Measurements from ENCODE around the gene OR2F2.

Gene OR2F2

DNA sequence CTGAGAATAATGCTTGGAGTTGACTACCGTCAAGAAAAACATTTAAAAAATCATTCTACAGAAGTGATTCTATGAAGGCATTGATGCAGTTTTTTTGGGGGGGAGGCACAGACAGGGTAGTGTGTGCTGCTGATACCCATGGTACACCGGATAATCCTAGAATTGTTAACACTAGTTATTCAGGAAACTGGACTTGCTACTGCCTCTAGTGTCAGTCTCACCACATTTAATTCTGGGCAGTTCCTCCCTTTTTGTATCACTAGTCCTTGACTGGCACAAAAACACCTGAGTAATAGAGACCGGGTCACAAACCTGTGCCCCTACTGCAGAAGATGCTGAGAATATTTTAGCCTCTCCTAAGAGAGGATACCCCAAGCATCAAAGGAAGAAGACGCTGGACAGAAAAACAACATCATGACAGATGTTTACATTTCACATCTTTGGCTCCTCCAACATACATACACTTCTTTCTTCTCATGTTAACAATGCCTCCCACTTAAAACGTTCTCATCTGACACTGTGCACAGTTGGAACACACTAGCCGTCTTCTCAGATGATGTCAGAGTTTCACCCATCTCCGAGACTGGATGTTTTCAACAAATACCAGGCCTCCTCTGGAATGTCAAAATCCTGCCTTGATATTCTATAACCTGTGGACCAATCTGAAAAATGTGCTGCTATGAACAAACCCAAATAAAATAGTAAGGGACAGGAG lies 19.9 kb upstream of the OR2F2 start:
- H2AFZ ChIP-seq (ENCODE audit: low read length, unreplicated experiment): no peak overlapping the region
- H3K79me2 ChIP-seq (ENCODE audit: control insufficient read depth, insufficient read depth, low read length, unreplicated experiment): no peaks in the 10 kb centered on the region

DNA sequence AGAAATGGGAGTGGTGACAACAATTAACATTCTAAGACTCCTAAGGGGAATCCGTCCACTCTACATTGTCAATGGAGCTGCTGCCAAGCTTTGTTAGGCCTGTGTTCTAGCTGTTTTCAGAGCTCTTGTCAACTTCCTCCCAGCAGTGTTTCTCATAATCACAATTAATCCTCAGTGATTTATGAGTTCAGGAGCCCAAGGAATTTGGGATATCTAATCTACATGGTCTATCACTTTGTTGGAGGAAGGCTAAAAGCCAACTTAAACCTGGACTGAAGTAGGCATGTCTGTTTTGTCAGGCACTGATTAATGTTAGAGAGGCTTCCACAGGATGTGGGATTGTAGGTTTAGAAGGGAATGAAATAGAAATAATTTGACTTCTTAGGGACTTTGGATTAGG lies 10.2 kb upstream of the OR2F2 start:
- no peaks in the 10 kb centered on the region for H3K36me3 ChIP-seq (ENCODE audit: insufficient read depth, low read length)
- H3K4me1 ChIP-seq (ENCODE audit: control insufficient read depth, insufficient read depth, low read length, unreplicated experiment): no peaks in the 10 kb centered on the region
- no peak overlapping the region for H2AFZ ChIP-seq (ENCODE audit: low read length, unreplicated experiment)
- no peak overlapping the region for H3K4me3 ChIP-seq (ENCODE audit: low read depth, low read length)
- H3K79me2 ChIP-seq (ENCODE audit: control insufficient read depth, insufficient read depth, low read length, unreplicated experiment): no peaks in the 10 kb centered on the region
- no peak overlapping the region for H3K27ac ChIP-seq (ENCODE audit: low read depth, low read length)
- peaks cover 9% of the 10 kb centered on the region; the same call in 1 of the 2 replicates for H3K27me3 ChIP-seq (ENCODE audit: insufficient read depth, low read length)

More for the DNA sequence above, 19.9 kb upstream of the OR2F2 start:
- H3K4me1 ChIP-seq (ENCODE audit: control insufficient read depth, insufficient read depth, low read length, unreplicated experiment): no peaks in the 10 kb centered on the region
- no peak overlapping the region for H3K27ac ChIP-seq (ENCODE audit: low read depth, low read length)
- no peak overlapping the region for H3K4me3 ChIP-seq (ENCODE audit: low read depth, low read length)
- H3K27me3 ChIP-seq (ENCODE audit: insufficient read depth, low read length): peaks cover 2% of the 10 kb centered on the region; the same call in 1 of the 2 replicates
- H3K36me3 ChIP-seq (ENCODE audit: insufficient read depth, low read length): no peaks in the 10 kb centered on the region

DNA sequence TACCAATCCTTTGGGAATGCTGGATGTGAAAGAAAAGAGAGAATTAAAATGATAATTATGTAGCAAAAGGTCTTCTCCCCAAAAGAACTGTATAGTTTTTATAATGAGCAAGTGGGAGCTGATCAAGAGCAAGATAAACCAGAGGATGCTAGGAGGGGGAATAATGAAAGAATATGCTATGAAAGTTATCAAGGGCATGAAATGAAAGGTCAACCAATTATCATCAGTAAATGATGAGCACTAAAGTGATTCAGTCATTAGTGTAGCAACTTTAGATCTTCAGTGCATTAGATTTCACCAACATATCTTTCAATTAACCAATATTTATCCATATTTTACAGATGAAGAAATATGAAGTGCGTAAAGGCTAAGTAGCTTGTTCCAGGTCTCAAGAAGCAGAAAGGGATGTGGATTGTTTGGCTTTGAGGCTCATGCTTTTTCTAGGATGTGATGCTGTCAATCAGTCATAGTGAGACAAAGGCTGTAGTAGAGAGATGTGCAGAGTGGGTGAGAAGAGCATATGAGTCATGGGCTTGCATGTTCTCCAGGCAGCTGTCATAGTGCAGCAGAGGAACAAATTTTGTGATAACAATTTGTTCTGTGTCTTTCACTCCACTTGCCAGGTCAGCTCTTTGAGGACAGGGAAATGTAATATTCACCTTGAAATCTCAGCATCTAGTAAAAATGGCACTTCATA lies 5.7 kb upstream of the OR2F2 start:
- no peak overlapping the region for H3K27ac ChIP-seq (ENCODE audit: low read depth, low read length)
- peaks cover 3% of the 10 kb centered on the region for H3K4me1 ChIP-seq (ENCODE audit: control insufficient read depth, insufficient read depth, low read length, unreplicated experiment)
- H2AFZ ChIP-seq (ENCODE audit: low read length, unreplicated experiment): no peak overlapping the region
- H3K36me3 ChIP-seq (ENCODE audit: insufficient read depth, low read length): no peaks in the 10 kb centered on the region
- no peaks in the 10 kb centered on the region for H3K79me2 ChIP-seq (ENCODE audit: control insufficient read depth, insufficient read depth, low read length, unreplicated experiment)
- no peak overlapping the region for H3K4me3 ChIP-seq (ENCODE audit: low read depth, low read length)
- no peaks in the 10 kb centered on the region for H3K27me3 ChIP-seq (ENCODE audit: insufficient read depth, low read length)

DNA sequence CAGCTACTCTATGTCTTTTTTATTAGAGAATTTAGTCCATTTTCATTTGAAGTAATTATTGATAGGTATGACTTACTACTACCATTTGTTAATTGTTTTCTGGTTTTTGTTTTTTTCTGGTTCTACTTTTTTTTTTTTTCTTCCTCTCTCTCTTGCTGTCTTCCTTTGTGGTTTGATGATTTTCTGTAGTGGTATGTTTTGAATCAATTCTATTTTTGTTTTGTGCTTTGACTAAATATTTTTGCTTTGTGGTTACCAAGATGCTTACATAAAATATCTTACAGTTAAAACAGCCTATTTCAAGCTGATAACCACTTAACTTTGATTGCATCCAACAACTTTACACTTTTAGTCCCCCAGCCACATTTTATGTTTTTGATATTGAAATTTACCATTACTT lies 3.3 kb upstream of the OR2F2 start:
- Histone ChIP-seq H3K27ac (ENCODE audit: low read depth, low read length) (no peak overlapping the region), H3K27me3 (ENCODE audit: insufficient read depth, low read length) (no peaks in the 10 kb centered on the region), H3K36me3 (ENCODE audit: insufficient read depth, low read length) (no peaks in the 10 kb centered on the region), H3K4me3 (ENCODE audit: low read depth, low read length) (no peak overlapping the region), H3K79me2 (ENCODE audit: control insufficient read depth, insufficient read depth, low read length, unreplicated experiment) (no peaks in the 10 kb centered on the region), H2AFZ (ENCODE audit: low read length, unreplicated experiment) (no peak overlapping the region), H3K4me1 (ENCODE audit: control insufficient read depth, insufficient read depth, low read length, unreplicated experiment) (peaks cover 23% of the 10 kb centered on the region)

DNA sequence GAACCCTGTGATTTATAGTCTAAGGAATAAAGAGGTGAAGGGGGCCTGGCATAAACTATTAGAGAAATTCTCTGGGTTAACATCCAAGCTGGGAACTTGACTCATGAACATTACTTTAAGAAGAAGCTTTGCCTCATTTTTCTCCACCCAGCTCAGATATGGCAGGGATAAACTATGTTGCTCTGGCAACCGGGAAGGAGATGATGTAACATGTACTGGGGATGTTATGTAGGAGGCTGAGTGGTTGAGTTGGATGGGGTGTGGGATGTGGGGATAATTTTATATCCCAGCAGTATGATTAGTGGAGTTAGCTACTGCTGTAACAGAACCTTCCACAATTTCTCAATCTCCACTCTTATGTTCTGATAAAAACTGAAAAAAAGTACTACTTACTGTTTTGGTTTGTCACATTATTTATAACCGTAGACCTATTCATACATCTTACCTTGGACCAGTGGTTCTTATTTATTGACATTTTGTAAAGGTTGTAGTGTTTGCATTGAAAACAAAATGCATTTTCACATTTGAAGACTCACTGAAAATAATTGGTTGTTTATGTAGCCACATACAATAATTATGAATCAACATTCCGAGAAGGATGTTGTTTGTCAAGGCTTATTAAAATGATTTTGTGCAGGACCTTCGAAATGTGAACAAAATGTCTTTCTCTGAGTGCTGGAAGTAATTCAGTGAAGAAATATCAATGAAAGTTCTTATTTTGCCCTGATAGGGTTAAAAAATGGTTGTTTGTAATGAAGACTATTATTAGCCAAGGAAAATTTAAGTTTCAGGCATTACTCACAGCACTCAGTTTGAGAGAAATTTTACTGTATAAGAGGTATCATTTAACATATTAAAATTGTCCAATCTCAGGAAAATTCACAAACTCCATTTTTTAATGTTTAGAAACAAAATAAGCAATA lies 1.3 kb downstream of the OR2F2 start:
- H3K4me3 ChIP-seq (ENCODE audit: low read depth, low read length): no peak overlapping the region
- no peak overlapping the region for H2AFZ ChIP-seq (ENCODE audit: low read length, unreplicated experiment)
- H3K36me3 ChIP-seq (ENCODE audit: insufficient read depth, low read length): no peaks in the 10 kb centered on the region
- no peaks in the 10 kb centered on the region for H3K27me3 ChIP-seq (ENCODE audit: insufficient read depth, low read length)
- peak overlapping the region; percentile 61 for H3K27ac ChIP-seq (ENCODE audit: low read depth, low read length)
- peaks cover 24% of the 10 kb centered on the region for H3K4me1 ChIP-seq (ENCODE audit: control insufficient read depth, insufficient read depth, low read length, unreplicated experiment)
- no peaks in the 10 kb centered on the region for H3K79me2 ChIP-seq (ENCODE audit: control insufficient read depth, insufficient read depth, low read length, unreplicated experiment)

DNA sequence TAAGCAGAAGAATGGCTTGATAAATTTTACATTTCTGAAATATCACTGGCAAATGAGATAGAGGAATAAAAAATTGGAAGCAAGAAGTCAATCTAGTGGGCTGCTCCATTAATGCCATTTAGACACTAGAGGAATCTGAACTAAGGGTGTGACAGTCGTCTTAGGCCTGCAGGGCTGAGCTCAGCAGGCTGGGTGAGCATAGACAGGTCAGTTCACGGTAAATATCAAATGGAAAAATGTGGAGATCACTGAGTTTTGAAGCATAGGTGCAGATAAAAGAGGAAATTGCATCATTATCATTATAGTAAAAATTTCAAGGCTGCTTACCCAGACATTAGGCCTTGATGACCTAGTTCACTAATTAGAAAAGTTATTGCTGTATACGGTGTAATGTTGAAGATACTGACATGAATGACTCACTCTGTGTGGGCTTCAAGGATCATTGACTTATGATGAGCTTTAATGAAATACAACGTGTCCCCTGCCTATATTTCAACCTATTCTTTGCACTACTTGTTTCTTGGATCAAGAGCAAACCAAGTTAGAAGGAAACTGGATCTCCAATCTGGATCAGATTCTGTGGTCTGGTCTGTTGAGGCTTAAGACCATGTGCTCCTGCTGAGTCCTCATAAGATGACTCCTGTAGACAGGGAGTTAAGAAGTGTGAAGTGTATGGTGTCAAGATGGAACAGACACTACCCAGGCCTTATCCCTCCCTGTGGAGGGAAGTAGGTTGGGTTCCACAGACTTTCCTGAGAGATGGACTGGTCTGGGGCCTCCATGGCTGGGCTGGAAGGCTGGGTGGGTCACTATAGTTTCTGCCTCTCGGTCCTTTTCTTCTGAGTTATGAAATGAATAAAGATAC lies 3.6 kb downstream of the OR2F2 start:
- no peak overlapping the region for H2AFZ ChIP-seq (ENCODE audit: low read length, unreplicated experiment)
- no peak overlapping the region for H3K4me3 ChIP-seq (ENCODE audit: low read depth, low read length)
- H3K79me2 ChIP-seq (ENCODE audit: control insufficient read depth, insufficient read depth, low read length, unreplicated experiment): no peaks in the 10 kb centered on the region
- H3K36me3 ChIP-seq (ENCODE audit: insufficient read depth, low read length): no peaks in the 10 kb centered on the region
- peaks cover 24% of the 10 kb centered on the region for H3K4me1 ChIP-seq (ENCODE audit: control insufficient read depth, insufficient read depth, low read length, unreplicated experiment)
- H3K27ac ChIP-seq (ENCODE audit: low read depth, low read length): no peak overlapping the region
- H3K27me3 ChIP-seq (ENCODE audit: insufficient read depth, low read length): no peaks in the 10 kb centered on the region

DNA sequence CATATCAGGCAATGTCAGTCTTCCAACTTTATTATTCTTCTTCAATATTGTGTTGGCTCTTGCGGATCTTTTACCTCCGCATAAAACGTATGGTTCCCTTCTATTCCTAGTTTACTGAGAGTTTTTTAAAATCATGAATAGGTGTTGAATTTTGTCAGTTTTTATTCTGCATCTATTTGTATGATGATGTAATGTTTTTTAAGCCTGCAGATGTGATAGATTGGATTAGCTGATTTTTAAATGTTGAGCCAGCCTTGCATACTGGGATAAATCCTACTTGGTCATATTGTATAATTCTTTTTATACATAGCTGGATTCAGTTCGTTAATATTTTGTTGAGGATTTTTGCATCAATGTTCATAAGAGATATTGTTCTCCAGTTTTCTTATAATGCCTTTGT lies 10.4 kb downstream of the OR2F2 start:
- Histone ChIP-seq H3K27me3 (ENCODE audit: insufficient read depth, low read length) (no peaks in the 10 kb centered on the region), H3K27ac (ENCODE audit: low read depth, low read length) (no peak overlapping the region), H3K36me3 (ENCODE audit: insufficient read depth, low read length) (no peaks in the 10 kb centered on the region), H2AFZ (ENCODE audit: low read length, unreplicated experiment) (no peak overlapping the region), H3K4me3 (ENCODE audit: low read depth, low read length) (no peak overlapping the region), H3K79me2 (ENCODE audit: control insufficient read depth, insufficient read depth, low read length, unreplicated experiment) (no peaks in the 10 kb centered on the region), H3K4me1 (ENCODE audit: control insufficient read depth, insufficient read depth, low read length, unreplicated experiment) (no peaks in the 10 kb centered on the region)

DNA sequence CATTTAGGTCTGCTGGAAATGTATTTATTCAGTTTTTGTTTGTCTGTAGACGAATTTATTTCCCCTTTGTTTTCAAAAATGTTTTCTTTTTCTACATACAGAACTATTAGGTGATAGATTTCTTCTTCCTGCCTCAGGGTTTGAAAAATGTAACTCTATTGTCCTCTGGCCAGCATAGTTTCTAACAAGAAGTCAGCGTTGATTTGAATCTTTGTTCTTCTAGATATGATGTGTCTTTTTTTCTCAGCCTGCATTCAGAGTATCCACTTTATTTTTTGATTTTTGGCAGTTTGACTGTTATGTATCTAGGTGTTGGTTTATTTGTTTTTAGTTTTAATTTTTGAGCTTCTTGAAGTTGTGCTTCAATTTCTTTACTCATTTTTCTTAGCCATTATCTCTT lies 12.1 kb downstream of the OR2F2 start:
- Histone ChIP-seq H3K79me2 (ENCODE audit: control insufficient read depth, insufficient read depth, low read length, unreplicated experiment) (no peaks in the 10 kb centered on the region), H3K27me3 (ENCODE audit: insufficient read depth, low read length) (no peaks in the 10 kb centered on the region), H3K4me1 (ENCODE audit: control insufficient read depth, insufficient read depth, low read length, unreplicated experiment) (no peaks in the 10 kb centered on the region), H3K36me3 (ENCODE audit: insufficient read depth, low read length) (no peaks in the 10 kb centered on the region), H3K27ac (ENCODE audit: low read depth, low read length) (no peak overlapping the region), H3K4me3 (ENCODE audit: low read depth, low read length) (no peak overlapping the region), H2AFZ (ENCODE audit: low read length, unreplicated experiment) (no peak overlapping the region)

DNA sequence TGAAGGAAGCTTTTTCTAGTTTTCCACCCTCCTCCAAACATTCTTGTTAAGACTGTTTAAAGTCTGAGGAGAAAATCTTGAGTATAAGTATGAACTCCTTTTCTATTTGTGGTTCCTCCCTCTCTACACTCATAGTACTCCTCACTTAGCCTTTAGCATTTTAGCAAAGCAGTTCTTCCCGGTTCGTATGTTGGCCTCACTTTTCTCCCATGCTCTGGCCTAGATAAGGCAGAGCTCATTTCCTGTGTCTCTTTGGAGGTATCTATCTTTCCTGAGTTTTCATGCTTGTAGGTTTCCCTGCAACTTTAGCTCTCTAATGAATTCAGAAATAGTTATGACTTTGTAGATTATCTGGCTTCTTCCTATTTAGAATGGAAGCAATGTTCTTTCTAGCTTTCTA lies 13.7 kb downstream of the OR2F2 start:
- no peaks in the 10 kb centered on the region for H3K36me3 ChIP-seq (ENCODE audit: insufficient read depth, low read length)
- no peak overlapping the region for H2AFZ ChIP-seq (ENCODE audit: low read length, unreplicated experiment)
- no peak overlapping the region for H3K4me3 ChIP-seq (ENCODE audit: low read depth, low read length)
- no peaks in the 10 kb centered on the region for H3K27me3 ChIP-seq (ENCODE audit: insufficient read depth, low read length)
- no peaks in the 10 kb centered on the region for H3K79me2 ChIP-seq (ENCODE audit: control insufficient read depth, insufficient read depth, low read length, unreplicated experiment)
- no peak overlapping the region for H3K27ac ChIP-seq (ENCODE audit: low read depth, low read length)
- H3K4me1 ChIP-seq (ENCODE audit: control insufficient read depth, insufficient read depth, low read length, unreplicated experiment): no peaks in the 10 kb centered on the region

DNA sequence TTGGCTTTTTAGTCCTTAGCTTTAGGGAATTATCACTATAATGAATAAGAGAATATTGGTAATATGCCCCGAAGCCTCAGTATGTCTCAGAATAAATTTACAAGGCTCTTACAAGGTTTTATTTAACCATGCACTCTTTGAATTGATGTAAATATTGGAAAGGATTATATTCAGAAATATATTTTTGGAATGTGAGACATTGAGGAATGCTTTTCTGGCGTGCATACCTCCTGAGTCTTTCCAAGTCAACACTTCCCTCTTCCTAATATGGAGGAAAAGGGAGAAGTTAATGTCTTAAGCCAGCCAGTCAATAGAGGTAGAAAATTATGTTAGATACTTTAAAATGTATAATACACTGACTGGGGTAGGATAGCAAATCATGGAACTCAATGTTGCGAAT lies 18.4 kb downstream of the OR2F2 start:
- Histone ChIP-seq H3K27me3 (ENCODE audit: insufficient read depth, low read length) (no peaks in the 10 kb centered on the region), H3K4me3 (ENCODE audit: low read depth, low read length) (no peak overlapping the region), H2AFZ (ENCODE audit: low read length, unreplicated experiment) (no peak overlapping the region), H3K79me2 (ENCODE audit: control insufficient read depth, insufficient read depth, low read length, unreplicated experiment) (no peaks in the 10 kb centered on the region), H3K27ac (ENCODE audit: low read depth, low read length) (no peak overlapping the region), H3K4me1 (ENCODE audit: control insufficient read depth, insufficient read depth, low read length, unreplicated experiment) (no peaks in the 10 kb centered on the region), H3K36me3 (ENCODE audit: insufficient read depth, low read length) (no peaks in the 10 kb centered on the region)

Measured in ACC112 (cell line).